Measurements from ENCODE around the gene MGRN1. TPM values are rescaled to one million over a fixed set of nuclear protein-coding genes. Genes with fewer than 3 reads are reported as not detected.
"Not testable (repeated sequence)": the region's sequence is repeated elsewhere in the genome, so short reads cannot be mapped to it uniquely, and the experiment has no call there.

Gene MGRN1
- total and polyA plus RNA-seq, 2 donors from 2014 or later: 19.7 to 90.8 TPM

GRCh38 chr16:4649744-4650442 is 25.3 kb downstream of the MGRN1 start:
- FAIRE-seq: no peak
- Histone ChIP-seq H3K9ac (ENCODE audit: low read length in 3 of 3) (no peak overlapping the region), H3K4me3 (ENCODE audit: low read length in 3 of 3) (no peak overlapping the region), H3K27ac (ENCODE audit: low read depth in 2 of 2, low read length in 2 of 2) (no peak overlapping the region), H3K9me3 (ENCODE audit: control insufficient read depth in 2 of 3, insufficient read depth in 1 of 3, low read length in 3 of 3) (no peaks in the 10 kb centered on the region), H3K4me1 (ENCODE audit: control insufficient read depth in 2 of 3, insufficient read depth in 2 of 3, low read depth in 1 of 3, low read length in 3 of 3) (peaks cover 0 to 19% (median 13%) of the 10 kb centered on the region in 3 donors), H3K27me3 (ENCODE audit: control insufficient read depth, insufficient read depth, low read length) (no peaks in the 10 kb centered on the region), H3K36me3 (ENCODE audit: control insufficient read depth in 2 of 3, insufficient read depth in 3 of 3, low read length in 3 of 3) (peaks cover 0 to 6% (median 3%) of the 10 kb centered on the region in 3 donors)
- no peak for DNase-seq
- TF ChIP-seq, protein P1, sequence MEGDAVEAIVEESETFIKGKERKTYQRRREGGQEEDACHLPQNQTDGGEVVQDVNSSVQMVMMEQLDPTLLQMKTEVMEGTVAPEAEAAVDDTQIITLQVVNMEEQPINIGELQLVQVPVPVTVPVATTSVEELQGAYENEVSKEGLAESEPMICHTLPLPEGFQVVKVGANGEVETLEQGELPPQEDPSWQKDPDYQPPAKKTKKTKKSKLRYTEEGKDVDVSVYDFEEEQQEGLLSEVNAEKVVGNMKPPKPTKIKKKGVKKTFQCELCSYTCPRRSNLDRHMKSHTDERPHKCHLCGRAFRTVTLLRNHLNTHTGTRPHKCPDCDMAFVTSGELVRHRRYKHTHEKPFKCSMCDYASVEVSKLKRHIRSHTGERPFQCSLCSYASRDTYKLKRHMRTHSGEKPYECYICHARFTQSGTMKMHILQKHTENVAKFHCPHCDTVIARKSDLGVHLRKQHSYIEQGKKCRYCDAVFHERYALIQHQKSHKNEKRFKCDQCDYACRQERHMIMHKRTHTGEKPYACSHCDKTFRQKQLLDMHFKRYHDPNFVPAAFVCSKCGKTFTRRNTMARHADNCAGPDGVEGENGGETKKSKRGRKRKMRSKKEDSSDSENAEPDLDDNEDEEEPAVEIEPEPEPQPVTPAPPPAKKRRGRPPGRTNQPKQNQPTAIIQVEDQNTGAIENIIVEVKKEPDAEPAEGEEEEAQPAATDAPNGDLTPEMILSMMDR (IDR thresholded peaks at IDR 0.05; ENCODE audit: borderline replicate concordance, extremely low read depth, insufficient read depth): no peak
- intact Hi-C loops (cut with DNase I): no loop called here

DNA sequence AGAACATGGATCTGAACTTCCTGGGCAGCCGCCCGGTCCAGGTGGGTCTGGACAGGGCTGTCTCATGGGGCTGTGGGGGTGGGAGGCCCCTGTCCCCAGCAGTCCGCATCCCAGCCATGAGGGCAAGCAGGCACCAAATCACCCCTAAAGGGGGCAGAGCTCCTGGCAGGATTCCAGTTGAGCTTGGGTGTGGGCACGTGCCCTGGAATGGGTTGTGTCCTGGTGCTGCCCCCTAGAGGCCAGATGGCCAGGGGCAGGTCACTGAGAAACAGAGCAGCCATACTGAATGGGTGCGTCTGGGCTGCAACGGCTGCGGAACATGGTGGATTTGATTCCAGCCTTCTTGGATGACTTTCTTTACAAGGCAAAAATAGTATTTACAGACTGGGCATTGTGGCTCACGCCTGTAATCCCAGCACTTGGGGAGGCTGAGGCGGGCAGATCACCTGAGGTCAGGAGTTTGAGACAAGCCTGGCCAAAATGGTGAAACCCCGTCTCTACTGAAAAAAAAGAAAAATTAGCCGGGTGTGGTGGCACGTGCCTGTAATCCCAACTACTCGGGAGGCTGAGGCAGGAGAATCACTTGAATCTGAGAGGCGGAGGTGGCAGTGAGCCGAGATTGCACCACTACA is 25.9 kb downstream of the MGRN1 start:
- intact Hi-C loops (cut with DNase I); H3K9ac ChIP-seq (ENCODE audit: low read length in 3 of 3); H3K27ac ChIP-seq (ENCODE audit: low read depth in 2 of 2, low read length in 2 of 2); FAIRE-seq; H3K4me3 ChIP-seq (ENCODE audit: low read length in 3 of 3); H3K27me3 ChIP-seq (ENCODE audit: control insufficient read depth, insufficient read depth, low read length); H3K9me3 ChIP-seq (ENCODE audit: control insufficient read depth in 2 of 3, insufficient read depth in 1 of 3, low read length in 3 of 3); H3K36me3 ChIP-seq (ENCODE audit: control insufficient read depth in 2 of 3, insufficient read depth in 3 of 3, low read length in 3 of 3): not testable (repeated sequence)
- H3K4me1 ChIP-seq (ENCODE audit: control insufficient read depth in 2 of 3, insufficient read depth in 2 of 3, low read depth in 1 of 3, low read length in 3 of 3): peaks cover 0 to 25% (median 13%) of the 10 kb centered on the region in 3 donors
- TF ChIP-seq, protein P1 (IDR thresholded peaks at IDR 0.05; ENCODE audit: borderline replicate concordance, extremely low read depth, insufficient read depth): peak; percentile 36
- DNase-seq: peak in 1 of 5 donors; percentile 47

- H3K4me3 ChIP-seq (ENCODE audit: low read length in 3 of 3): no peak overlapping the region
- H3K9me3 ChIP-seq (ENCODE audit: control insufficient read depth in 2 of 3, insufficient read depth in 1 of 3, low read length in 3 of 3): no peaks in the 10 kb centered on the region
- no peaks in the 10 kb centered on the region for H3K27me3 ChIP-seq (ENCODE audit: control insufficient read depth, insufficient read depth, low read length)
- no peak for DNase-seq
- TF ChIP-seq, protein P1 (IDR thresholded peaks at IDR 0.05; ENCODE audit: borderline replicate concordance, extremely low read depth, insufficient read depth): no peak
- intact Hi-C loops (cut with DNase I): no loop called here
- FAIRE-seq: no peak
- peaks cover 0 to 25% (median 13%) of the 10 kb centered on the region in 3 donors for H3K4me1 ChIP-seq (ENCODE audit: control insufficient read depth in 2 of 3, insufficient read depth in 2 of 3, low read depth in 1 of 3, low read length in 3 of 3)
- no peak overlapping the region for H3K27ac ChIP-seq (ENCODE audit: low read depth in 2 of 2, low read length in 2 of 2)
- H3K9ac ChIP-seq (ENCODE audit: low read length in 3 of 3): no peak overlapping the region
- H3K36me3 ChIP-seq (ENCODE audit: control insufficient read depth in 2 of 3, insufficient read depth in 3 of 3, low read length in 3 of 3): peaks cover 0 to 17% (median 6%) of the 10 kb centered on the region in 3 donors
Measured at GRCh38 chr16:4651827-4652226, 27.2 kb downstream of the MGRN1 start.

Data from kidney (tissue), 14 donors.